MCF 10A (cell line): ENCODE results near the gene TAGLN3. TPM values are rescaled to one million over a fixed set of nuclear protein-coding genes. Genes with fewer than 3 reads are reported as not detected.
A peak's percentile ranks its signal among the peaks of the same experiment; 100 is the strongest.

Experiments used
- BruUV-seq: library from RNA; stranded (reverse); fragments of 400-500 nt; replicated peaks from 2 replicates; lab custom pipeline; 2021; lab: Mats Ljungman, UMichigan
- CTCF ChIA-PET: fragments of 300-600 bp; sonication (Branson Sonifier 250); formaldehyde crosslinking; extraction: SDS; loops from one replicate; lab custom pipeline; 2021; ENCODE audit warnings: antibody characterized with exemption, inconsistent platforms; lab: Yijun Ruan, JAX
- POLR2A ChIA-PET: fragments of 300-600, 350-650 bp; sonication (Branson Sonifier 250); formaldehyde crosslinking; extraction: SDS; loops from one replicate; lab custom pipeline; 2020; ENCODE audit warnings: antibody characterized with exemption, inconsistent platforms; lab: Yijun Ruan, JAX
- DNase-seq: peaks from one replicate; pipeline ENCODE4 v3.0.0-alpha.2; 2018; ENCODE audit not compliant: unreplicated experiment
- H3K27ac Mint-ChIP-seq: one replicate; pipeline ENCODE4 v1.8.0; 2022; ENCODE audit warnings: mild to moderate bottlenecking, low read depth, mixed read lengths; ENCODE audit not compliant: unreplicated experiment
- H3K27me3 Mint-ChIP-seq: one replicate; pipeline ENCODE4 v1.8.0; 2022; ENCODE audit warnings: mixed read lengths; ENCODE audit not compliant: insufficient read depth, unreplicated experiment
- H3K36me3 Mint-ChIP-seq: one replicate; pipeline ENCODE4 v1.8.0; 2022; ENCODE audit warnings: mild to moderate bottlenecking, moderate library complexity, mixed read lengths; ENCODE audit not compliant: insufficient read depth, unreplicated experiment
- H3K4me1 Mint-ChIP-seq: one replicate; pipeline ENCODE4 v1.8.0; 2022; ENCODE audit warnings: mixed read lengths; ENCODE audit not compliant: insufficient read depth, unreplicated experiment
- H3K4me3 Mint-ChIP-seq: one replicate; pipeline ENCODE4 v1.8.0; 2022; ENCODE audit warnings: mild to moderate bottlenecking, moderate library complexity, mixed read lengths; ENCODE audit not compliant: unreplicated experiment
- H3K9me3 Mint-ChIP-seq: one replicate; pipeline ENCODE4 v1.8.0; 2022; ENCODE audit warnings: mixed read lengths; ENCODE audit not compliant: unreplicated experiment
- intact Hi-C: fragments of 100-400 bp; cut with micrococcal nuclease; formaldehyde crosslinking; loops from 2 replicates; pipeline ENCODE4 v1.14.1; 2022
- total RNA-seq: library from RNA; stranded (reverse); gene quantifications from 2 replicates; pipeline ENCODE4 v1.2.3, GENCODE V29; 2022
- TF ChIP-seq, protein P1 (sequence below): fragments of 200-600 bp; IDR thresholded peaks from one replicate; pipeline ENCODE4 v1.8.0; 2022; ENCODE audit warnings: antibody characterized with exemption, mild to moderate bottlenecking; ENCODE audit not compliant: unreplicated experiment

TAGLN3 gene
- total RNA-seq, 1 experiment from 2014 or later, result not detected

DNA sequence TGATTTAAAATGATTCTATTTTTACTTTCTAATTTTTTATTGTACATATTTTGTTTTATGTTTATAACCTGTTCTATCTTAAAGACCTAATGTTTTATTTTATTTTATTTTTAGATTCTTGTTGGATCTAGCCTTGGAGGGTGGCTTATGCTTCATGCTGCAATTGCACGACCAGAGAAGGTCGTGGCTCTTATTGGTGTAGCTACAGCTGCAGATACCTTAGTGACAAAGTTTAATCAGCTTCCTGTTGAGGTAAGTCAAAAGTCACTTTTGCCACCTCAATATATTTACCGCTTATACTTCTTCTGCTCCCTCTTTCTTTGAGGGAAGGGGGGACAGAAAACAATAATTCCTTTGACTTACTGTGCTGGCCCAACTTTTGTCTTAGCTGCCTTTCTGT is 11.9 kb upstream of the TAGLN3 start:
- ChIA-PET POLR2A (interaction anchor here (0.8 kb wide), 1 partner anchor 20 kb away, joined by 4 read pairs; no protein-coding TSS in a partner anchor), CTCF (interaction anchor here (0.6 to 2.8 kb wide), 5 partner anchors 21 to 98 kb away, joined by 3 to 22 read pairs (median 4); no protein-coding TSS in a partner anchor)
- H3K36me3 Mint-ChIP-seq, result peaks cover 29% of the 10 kb centered on the region
- TF ChIP-seq, protein P1, sequence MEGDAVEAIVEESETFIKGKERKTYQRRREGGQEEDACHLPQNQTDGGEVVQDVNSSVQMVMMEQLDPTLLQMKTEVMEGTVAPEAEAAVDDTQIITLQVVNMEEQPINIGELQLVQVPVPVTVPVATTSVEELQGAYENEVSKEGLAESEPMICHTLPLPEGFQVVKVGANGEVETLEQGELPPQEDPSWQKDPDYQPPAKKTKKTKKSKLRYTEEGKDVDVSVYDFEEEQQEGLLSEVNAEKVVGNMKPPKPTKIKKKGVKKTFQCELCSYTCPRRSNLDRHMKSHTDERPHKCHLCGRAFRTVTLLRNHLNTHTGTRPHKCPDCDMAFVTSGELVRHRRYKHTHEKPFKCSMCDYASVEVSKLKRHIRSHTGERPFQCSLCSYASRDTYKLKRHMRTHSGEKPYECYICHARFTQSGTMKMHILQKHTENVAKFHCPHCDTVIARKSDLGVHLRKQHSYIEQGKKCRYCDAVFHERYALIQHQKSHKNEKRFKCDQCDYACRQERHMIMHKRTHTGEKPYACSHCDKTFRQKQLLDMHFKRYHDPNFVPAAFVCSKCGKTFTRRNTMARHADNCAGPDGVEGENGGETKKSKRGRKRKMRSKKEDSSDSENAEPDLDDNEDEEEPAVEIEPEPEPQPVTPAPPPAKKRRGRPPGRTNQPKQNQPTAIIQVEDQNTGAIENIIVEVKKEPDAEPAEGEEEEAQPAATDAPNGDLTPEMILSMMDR, result no peak
- H3K4me3 Mint-ChIP-seq, result no peak overlapping the region
- no peak for DNase-seq
- H3K9me3 Mint-ChIP-seq, result no peaks in the 10 kb centered on the region
- H3K4me1 Mint-ChIP-seq, result peaks cover 29% of the 10 kb centered on the region
- BruUV-seq, result no TSS peak
- H3K27me3 Mint-ChIP-seq, result no peaks in the 10 kb centered on the region
- no peak overlapping the region for H3K27ac Mint-ChIP-seq
- intact Hi-C loops, result no loop called here

GRCh38 chr3:111989061-111989678 is 9.6 kb upstream of the TAGLN3 start:
- Mint-ChIP-seq H3K9me3 (no peaks in the 10 kb centered on the region), H3K27me3 (no peaks in the 10 kb centered on the region), H3K36me3 (peaks cover 33% of the 10 kb centered on the region), H3K27ac (no peak overlapping the region), H3K4me3 (no peak overlapping the region), H3K4me1 (peaks cover 24% of the 10 kb centered on the region)
- POLR2A ChIA-PET, result interaction anchor here (0.7 to 2.5 kb wide), 10 partner anchors 10 to 162 kb away, joined by 3 to 22 read pairs (median 4); partner anchors contain the start of gene ABHD10
- CTCF ChIA-PET, result interaction anchor here (0.5 to 7.1 kb wide), 39 partner anchors 8 to 1391 kb away, joined by 3 to 165 read pairs (median 4); partner anchors contain the start of genes ABHD10 and TMPRSS7
- TF ChIP-seq, protein P1, result peak; percentile 47
- intact Hi-C loops, result loop anchor here (1.0 kb wide), 3 partner anchors 24 to 97 kb away; partner anchors contain the start of gene C3orf52
- BruUV-seq, result no TSS peak
- DNase-seq, result peak; percentile 74

DNA sequence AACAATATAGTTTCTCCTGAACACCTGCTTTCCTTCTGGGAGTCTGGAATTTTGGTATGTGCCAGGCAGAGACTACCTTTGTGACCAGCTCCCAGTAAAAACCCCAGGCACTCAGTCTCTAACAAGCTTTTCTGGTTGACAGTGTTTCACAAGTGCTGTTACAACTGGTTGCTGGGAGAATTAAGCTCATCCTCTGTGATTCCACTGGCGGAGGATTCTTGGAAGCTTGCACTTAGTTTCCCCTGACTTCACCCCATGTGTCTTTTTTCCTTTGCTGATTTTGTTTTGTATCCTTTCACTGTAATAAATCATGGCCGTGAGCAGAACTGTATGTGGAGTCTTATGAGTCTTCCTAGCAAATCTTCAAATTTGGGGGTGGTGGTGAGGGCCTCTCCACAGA is 5.7 kb upstream of the TAGLN3 start:
- Mint-ChIP-seq H3K9me3 (no peaks in the 10 kb centered on the region), H3K27me3 (no peaks in the 10 kb centered on the region), H3K27ac (no peak overlapping the region), H3K36me3 (peaks cover 22% of the 10 kb centered on the region), H3K4me3 (no peak overlapping the region), H3K4me1 (peaks cover 6% of the 10 kb centered on the region)
- DNase-seq, result no peak
- ChIA-PET CTCF (interaction anchor here (0.6 to 7.1 kb wide), 4 partner anchors 20 to 415 kb away, joined by 3 to 165 read pairs (median 17); no protein-coding TSS in a partner anchor), POLR2A (interaction anchor here (0.6 to 0.8 kb wide), 2 partner anchors 9 to 12 kb away, joined by 3 read pairs; no protein-coding TSS in a partner anchor)
- BruUV-seq, result no TSS peak
- intact Hi-C loops, result no loop called here
- TF ChIP-seq, protein P1, result no peak
